HG03196 (cell line): Measurements from ENCODE around the gene KIRREL3.

Source experiments
- ATAC-seq: cut with Tn5 transposase; IDR thresholded peaks from one replicate; pipeline ENCODE4 v1.9.1; 2021; ENCODE audit not compliant: unreplicated experiment

Gene KIRREL3

GRCh38 chr11:126588630-126589491 lies 411.7 kb downstream of the KIRREL3 start:
- no peak for ATAC-seq

GRCh38 chr11:126587541-126587940 lies 413.0 kb downstream of the KIRREL3 start:
- no peak for ATAC-seq

GRCh38 chr11:126585774-126586491 lies 414.6 kb downstream of the KIRREL3 start:
- no peak for ATAC-seq

- ATAC-seq, result no peak
Measured at GRCh38 chr11:126585388-126585773, 415.2 kb downstream of the KIRREL3 start.

- ATAC-seq, result no peak
Measured at GRCh38 chr11:126583594-126584427, 416.8 kb downstream of the KIRREL3 start.

GRCh38 chr11:126583101-126583500 lies 417.5 kb downstream of the KIRREL3 start:
- ATAC-seq, result no peak

- ATAC-seq, result no peak
Measured at GRCh38 chr11:126581871-126582648, 418.5 kb downstream of the KIRREL3 start.

- no peak for ATAC-seq
Measured at GRCh38 chr11:126578426-126578825, 422.1 kb downstream of the KIRREL3 start.

GRCh38 chr11:126578021-126578420 lies 422.5 kb downstream of the KIRREL3 start:
- ATAC-seq, result no peak

GRCh38 chr11:126575849-126576248 lies 424.7 kb downstream of the KIRREL3 start:
- no peak for ATAC-seq

GRCh38 chr11:126573325-126573978 lies 427.1 kb downstream of the KIRREL3 start:
- no peak for ATAC-seq

GRCh38 chr11:126570489-126570888 lies 430.1 kb downstream of the KIRREL3 start:
- ATAC-seq, result no peak

- ATAC-seq, result no peak
Measured at GRCh38 chr11:126567419-126567818, 433.2 kb downstream of the KIRREL3 start.

- no peak for ATAC-seq
Measured at GRCh38 chr11:126564566-126564965, 436.0 kb downstream of the KIRREL3 start.

GRCh38 chr11:126561327-126561893 lies 439.2 kb downstream of the KIRREL3 start:
- no peak for ATAC-seq

GRCh38 chr11:126560221-126560620 lies 440.3 kb downstream of the KIRREL3 start:
- no peak for ATAC-seq

- no peak for ATAC-seq
Measured at GRCh38 chr11:126548581-126549550, 451.7 kb downstream of the KIRREL3 start.

GRCh38 chr11:126547691-126548090 lies 452.9 kb downstream of the KIRREL3 start:
- ATAC-seq, result no peak

GRCh38 chr11:126547161-126547560 lies 453.4 kb downstream of the KIRREL3 start:
- ATAC-seq, result no peak
